ENCODE measurements around the gene TCTN1. TPM values are rescaled to one million over a fixed set of nuclear protein-coding genes. Genes with fewer than 3 reads are reported as not detected.

The TCTN1 gene
- total and polyA plus RNA-seq, 9 of the 15 experiments (the other 6 are each of a cell fraction or from before 2014, with no cell fraction given) = 0.32 to 12.5 (median 4.0) TPM

DNA sequence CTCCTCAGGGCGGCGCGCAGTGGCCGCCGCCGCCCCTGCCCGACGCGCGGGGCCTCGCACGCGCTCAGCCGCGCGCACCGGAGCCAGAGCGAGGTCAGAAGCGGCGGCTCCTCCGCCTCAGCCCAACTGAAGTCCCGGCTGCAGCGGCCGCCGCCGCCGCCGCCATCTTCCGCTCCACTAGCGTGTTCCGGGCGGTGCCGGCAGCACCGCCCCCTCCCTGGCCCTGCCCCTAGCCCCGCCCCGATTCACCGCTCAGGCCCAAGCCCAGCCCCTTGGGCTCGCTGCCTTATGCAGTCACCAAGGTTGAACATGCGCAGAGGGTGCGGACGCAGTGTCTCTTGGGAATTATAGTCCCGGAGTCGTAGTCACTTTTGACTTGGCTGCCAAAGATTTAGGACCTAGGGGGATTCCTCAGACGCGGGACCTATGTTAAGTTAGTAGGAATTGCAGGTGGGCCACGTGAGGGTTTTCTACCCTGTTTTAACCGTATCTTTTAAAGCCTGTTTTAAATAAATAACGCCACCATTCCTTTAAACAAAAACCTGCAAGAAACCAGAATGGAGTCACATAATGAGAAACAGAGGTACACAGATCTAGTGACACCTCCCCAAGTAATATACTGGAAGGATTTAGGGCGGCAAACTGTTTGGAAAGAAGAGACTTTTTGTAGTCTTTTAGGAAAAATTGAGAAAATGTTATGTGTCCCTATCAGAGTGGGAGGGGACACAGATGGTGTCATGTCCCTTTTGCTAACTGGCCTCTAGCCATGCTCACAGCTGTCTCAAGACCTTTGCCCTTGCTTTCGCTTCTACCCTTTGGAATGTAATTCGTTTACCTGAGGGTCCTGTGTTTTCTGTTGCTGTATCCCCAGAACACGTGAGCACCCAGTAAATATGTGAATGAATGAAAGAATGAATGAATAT is 30.5 kb upstream of the TCTN1 start, which contains the start of gene PPTC7 (continued):
- TF ChIP-seq NR2C2 (CRISPR knock-in tag; IDR thresholded peaks at IDR 0.05) (no peak), NR2C2 (tag; IDR thresholded peaks at IDR 0.05) (peak; percentile 75), ZNF134 (CRISPR knock-in tag; conservative IDR thresholded peaks at IDR 0.05) (no peak), ZFP36 (IDR thresholded peaks at IDR 0.05; ENCODE audit: low read depth, low read length, partially characterized antibody) (no peak), POLR2A (conservative IDR thresholded peaks at IDR 0.05) (peak; percentile 63), ZNF143 (CRISPR knock-in tag; IDR thresholded peaks at IDR 0.05) (peak; percentile 76), ZNF551 (CRISPR knock-in tag; IDR thresholded peaks at IDR 0.05) (no peak), ZNF232 (CRISPR knock-in tag; IDR thresholded peaks at IDR 0.05) (no peak), GATAD2A (IDR thresholded peaks at IDR 0.05) (no peak), NRF1 (conservative IDR thresholded peaks at IDR 0.05 in 1 of 2, IDR thresholded peaks at IDR 0.05 in 1 of 2) (peak; percentile 97 to 98), HCFC1 (IDR thresholded peaks at IDR 0.05; ENCODE audit: low read depth, low read length) (peak; percentile 82), KDM5B (IDR thresholded peaks at IDR 0.05; ENCODE audit: insufficient replicate concordance, low read depth, low read length) (peak; percentile 56), DPF2 (IDR thresholded peaks at IDR 0.05) (peak; percentile 54; the same call in 1 of the 2 replicates), CBFA2T2 (conservative IDR thresholded peaks at IDR 0.05) (peak; percentile 50), ZNF24 (IDR thresholded peaks at IDR 0.05) (0 out of 2 replicates have a peak, but pooled peaks have one; percentile 30), NR2C1 (IDR thresholded peaks at IDR 0.05) (peak; percentile 88), NR2C1 (tag; IDR thresholded peaks at IDR 0.05) (peak; percentile 75), RBFOX2 (IDR thresholded peaks at IDR 0.05; ENCODE audit: low read depth, low read length) (peak; percentile 85), POLR2H (tag; IDR thresholded peaks at IDR 0.05; ENCODE audit: low read depth) (peak; percentile 14; the same call in 1 of the 2 replicates), TAF9B (IDR thresholded peaks at IDR 0.05; ENCODE audit: partially characterized antibody) (peak; percentile 59), SMARCA4 (IDR thresholded peaks at IDR 0.05) (peak; percentile 52), RB1 (IDR thresholded peaks at IDR 0.05; ENCODE audit: low read depth) (peak; percentile 81)
- TF ChIP-seq, protein P1, sequence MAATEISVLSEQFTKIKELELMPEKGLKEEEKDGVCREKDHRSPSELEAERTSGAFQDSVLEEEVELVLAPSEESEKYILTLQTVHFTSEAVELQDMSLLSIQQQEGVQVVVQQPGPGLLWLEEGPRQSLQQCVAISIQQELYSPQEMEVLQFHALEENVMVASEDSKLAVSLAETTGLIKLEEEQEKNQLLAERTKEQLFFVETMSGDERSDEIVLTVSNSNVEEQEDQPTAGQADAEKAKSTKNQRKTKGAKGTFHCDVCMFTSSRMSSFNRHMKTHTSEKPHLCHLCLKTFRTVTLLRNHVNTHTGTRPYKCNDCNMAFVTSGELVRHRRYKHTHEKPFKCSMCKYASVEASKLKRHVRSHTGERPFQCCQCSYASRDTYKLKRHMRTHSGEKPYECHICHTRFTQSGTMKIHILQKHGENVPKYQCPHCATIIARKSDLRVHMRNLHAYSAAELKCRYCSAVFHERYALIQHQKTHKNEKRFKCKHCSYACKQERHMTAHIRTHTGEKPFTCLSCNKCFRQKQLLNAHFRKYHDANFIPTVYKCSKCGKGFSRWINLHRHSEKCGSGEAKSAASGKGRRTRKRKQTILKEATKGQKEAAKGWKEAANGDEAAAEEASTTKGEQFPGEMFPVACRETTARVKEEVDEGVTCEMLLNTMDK (IDR thresholded peaks at IDR 0.05; ENCODE audit: borderline replicate concordance, insufficient read depth, low read depth, low read length, poor library complexity, severe bottlenecking) = no peak
